KMS-11 (cell line): ENCODE data around the gene POLD3.

Experiments used
- H2AFZ ChIP-seq: fragments of 200-600 bp; sonication (generic); 2 replicates; pipeline ENCODE4 v1.6.1; 2016; ENCODE audit warnings: antibody characterized with exemption, mixed run types, low read depth
- H3K27ac ChIP-seq: fragments of 200-600 bp; sonication (generic); 2 replicates; pipeline ENCODE4 v1.6.1; 2016; ENCODE audit warnings: mild to moderate bottlenecking, mixed run types
- H3K27me3 ChIP-seq: fragments of 200-600 bp; sonication (generic); 2 replicates; pipeline ENCODE4 v1.6.1; 2017; ENCODE audit warnings: mild to moderate bottlenecking, low read depth, mixed run types, moderate library complexity; ENCODE audit not compliant: insufficient read depth
- H3K36me3 ChIP-seq: fragments of 200-600 bp; sonication (generic); 2 replicates; pipeline ENCODE4 v1.6.1; 2017; ENCODE audit warnings: mild to moderate bottlenecking, mixed run types; ENCODE audit not compliant: insufficient read depth
- H3K4me1 ChIP-seq: fragments of 200-600 bp; sonication (generic); 2 replicates; pipeline ENCODE4 v1.6.1; 2016; ENCODE audit warnings: mild to moderate bottlenecking, low read depth, mixed run types; ENCODE audit not compliant: poor library complexity, severe bottlenecking
- H3K4me2 ChIP-seq: fragments of 200-600 bp; sonication (generic); 2 replicates; pipeline ENCODE4 v1.7.0; 2016; ENCODE audit warnings: mild to moderate bottlenecking, mixed run types
- H3K4me3 ChIP-seq: fragments of 200-600 bp; sonication (generic); IDR thresholded peaks from 2 replicates; pipeline ENCODE4 v1.6.1; 2017; ENCODE audit warnings: low read depth, low read length, mixed read lengths; ENCODE audit not compliant: insufficient read depth
- H3K79me2 ChIP-seq: fragments of 200-600 bp; sonication (generic); 2 replicates; pipeline ENCODE4 v1.6.1; 2016; ENCODE audit warnings: low read depth, mixed run types; ENCODE audit not compliant: insufficient read depth
- H3K9ac ChIP-seq: fragments of 200-600 bp; sonication (generic); 2 replicates; pipeline ENCODE4 v1.6.1; 2016; ENCODE audit warnings: mild to moderate bottlenecking, mixed run types
- H4K20me1 ChIP-seq: fragments of 200-600 bp; sonication (generic); 2 replicates; pipeline ENCODE4 v1.6.1; 2016; ENCODE audit warnings: mild to moderate bottlenecking, mixed run types; ENCODE audit not compliant: insufficient read depth
- CTCF ChIP-seq: fragments of 200-600 bp; sonication (generic); conservative IDR thresholded peaks from 2 replicates; pipeline ENCODE4 v1.6.1; 2017; ENCODE audit warnings: low read depth, mild to moderate bottlenecking, antibody characterized with exemption, low read length, moderate library complexity, mixed read lengths

POLD3 gene

GRCh38 chr11:74662487-74663103, 70.2 kb downstream of the POLD3 start:
- no peak overlapping the region for H3K4me2 ChIP-seq
- H3K4me3 ChIP-seq = no peak overlapping the region
- no peaks in the 10 kb centered on the region for H3K79me2 ChIP-seq
- no peak overlapping the region for H2AFZ ChIP-seq
- H3K36me3 ChIP-seq = no peaks in the 10 kb centered on the region
- TF ChIP-seq CTCF = no peak
- no peak overlapping the region for H3K9ac ChIP-seq
- no peaks in the 10 kb centered on the region for H3K27me3 ChIP-seq
- H4K20me1 ChIP-seq = no peaks in the 10 kb centered on the region
- no peaks in the 10 kb centered on the region for H3K4me1 ChIP-seq
- no peak overlapping the region for H3K27ac ChIP-seq

GRCh38 chr11:74663315-74663714, 70.9 kb downstream of the POLD3 start:
- H2AFZ ChIP-seq = no peak overlapping the region
- no peak overlapping the region for H3K27ac ChIP-seq
- H3K4me1 ChIP-seq = no peaks in the 10 kb centered on the region
- H3K79me2 ChIP-seq = no peaks in the 10 kb centered on the region
- TF ChIP-seq CTCF = no peak
- no peaks in the 10 kb centered on the region for H3K27me3 ChIP-seq
- H3K36me3 ChIP-seq = no peaks in the 10 kb centered on the region
- H3K4me2 ChIP-seq = no peak overlapping the region
- no peak overlapping the region for H3K4me3 ChIP-seq
- H4K20me1 ChIP-seq = no peaks in the 10 kb centered on the region
- H3K9ac ChIP-seq = no peak overlapping the region

GRCh38 chr11:74669211-74670160, 77.1 kb downstream of the POLD3 start:
- no peaks in the 10 kb centered on the region for H3K4me1 ChIP-seq
- H3K27ac ChIP-seq = no peak overlapping the region
- no peak overlapping the region for H3K4me3 ChIP-seq
- no peaks in the 10 kb centered on the region for H4K20me1 ChIP-seq
- H3K4me2 ChIP-seq = no peak overlapping the region
- no peaks in the 10 kb centered on the region for H3K36me3 ChIP-seq
- no peak overlapping the region for H2AFZ ChIP-seq
- no peak for TF ChIP-seq CTCF
- no peaks in the 10 kb centered on the region for H3K79me2 ChIP-seq
- H3K27me3 ChIP-seq = no peaks in the 10 kb centered on the region
- H3K9ac ChIP-seq = no peak overlapping the region

GRCh38 chr11:74670171-74670570, 77.8 kb downstream of the POLD3 start:
- H2AFZ ChIP-seq = no peak overlapping the region
- no peak overlapping the region for H3K4me2 ChIP-seq
- H4K20me1 ChIP-seq = no peaks in the 10 kb centered on the region
- H3K36me3 ChIP-seq = no peaks in the 10 kb centered on the region
- H3K27me3 ChIP-seq = no peaks in the 10 kb centered on the region
- no peaks in the 10 kb centered on the region for H3K4me1 ChIP-seq
- no peak overlapping the region for H3K27ac ChIP-seq
- no peak overlapping the region for H3K4me3 ChIP-seq
- no peak overlapping the region for H3K9ac ChIP-seq
- no peaks in the 10 kb centered on the region for H3K79me2 ChIP-seq
- no peak for TF ChIP-seq CTCF
